ENCODE data around the gene PRRT3.
"Not testable (repeated sequence)": the region's sequence is repeated elsewhere in the genome, so short reads cannot be mapped to it uniquely, and the experiment has no call there.

PRRT3 gene

GRCh38 chr3:9947025-9947995 is 4.9 kb downstream of the PRRT3 start:
- no peak for DNase-seq

DNA sequence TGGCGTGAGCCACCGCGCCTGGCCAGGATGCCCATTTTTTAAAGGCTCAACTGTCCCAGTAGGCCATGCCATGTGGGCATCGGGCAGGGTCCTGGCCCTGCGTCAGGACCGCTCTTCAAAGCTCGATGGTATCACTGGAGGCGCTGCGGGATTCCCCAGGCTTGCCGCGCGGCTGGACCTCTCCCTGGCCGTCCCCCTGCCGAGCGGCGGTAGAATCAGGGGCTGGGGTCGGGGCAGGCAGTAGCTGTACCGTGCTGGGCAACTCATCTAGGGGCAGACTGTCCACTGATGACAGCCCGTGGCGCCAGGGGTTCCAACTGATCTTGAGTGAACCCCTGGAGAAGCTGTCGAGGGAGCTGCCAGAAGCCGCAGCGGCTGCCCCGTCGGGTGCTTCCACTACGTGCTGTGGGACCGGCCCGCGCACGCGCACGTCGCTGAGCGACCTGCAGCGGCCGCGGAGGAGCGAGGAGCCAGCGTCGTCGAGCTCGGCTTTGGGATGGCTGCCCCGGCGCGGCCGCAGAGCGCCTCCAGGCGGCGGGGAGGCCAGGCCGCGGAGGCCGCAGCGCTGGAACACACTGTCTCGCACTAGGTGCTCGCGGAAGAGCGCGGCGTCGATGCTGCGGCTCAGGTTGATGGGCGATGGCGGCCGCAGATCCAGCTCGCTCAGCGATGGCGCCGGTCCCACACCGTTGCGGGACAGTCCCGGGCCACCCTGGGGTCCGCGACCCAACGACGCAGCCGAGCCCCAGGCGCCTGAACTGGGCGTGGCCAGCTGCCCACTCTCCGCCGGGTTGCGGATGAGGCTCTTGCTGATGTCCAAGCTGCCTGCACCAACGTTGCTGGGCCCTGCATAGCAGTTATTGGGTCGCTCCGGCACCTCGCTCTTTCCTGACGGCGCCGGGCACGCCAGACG is 5.8 kb downstream of the PRRT3 start:
- peak; percentile 81 for DNase-seq

DNA sequence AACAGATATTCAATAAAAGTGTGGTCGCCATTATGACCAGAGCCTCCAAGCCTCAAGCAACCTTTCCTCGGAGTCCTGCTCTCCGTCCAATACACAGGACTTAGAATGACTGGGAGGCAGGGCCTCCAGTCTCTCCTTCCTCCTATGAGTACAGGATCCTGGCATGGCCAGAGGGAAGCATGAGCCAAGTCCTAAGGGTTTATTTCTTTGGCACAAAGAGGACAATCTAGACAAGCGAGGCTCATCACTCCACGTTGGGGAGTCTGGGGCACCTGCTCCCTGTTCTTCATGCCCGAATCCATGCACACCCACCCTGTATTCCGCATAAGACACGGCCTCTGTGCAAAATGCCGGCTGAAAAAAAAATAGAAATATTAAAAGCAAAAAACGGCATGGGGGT is 6.8 kb downstream of the PRRT3 start:
- DNase-seq: no peak

GRCh38 chr3:9944271-9944670 is 7.9 kb downstream of the PRRT3 start:
- no peak for DNase-seq

GRCh38 chr3:9942934-9943690 is 9.1 kb downstream of the PRRT3 start:
- DNase-seq: no peak

DNA sequence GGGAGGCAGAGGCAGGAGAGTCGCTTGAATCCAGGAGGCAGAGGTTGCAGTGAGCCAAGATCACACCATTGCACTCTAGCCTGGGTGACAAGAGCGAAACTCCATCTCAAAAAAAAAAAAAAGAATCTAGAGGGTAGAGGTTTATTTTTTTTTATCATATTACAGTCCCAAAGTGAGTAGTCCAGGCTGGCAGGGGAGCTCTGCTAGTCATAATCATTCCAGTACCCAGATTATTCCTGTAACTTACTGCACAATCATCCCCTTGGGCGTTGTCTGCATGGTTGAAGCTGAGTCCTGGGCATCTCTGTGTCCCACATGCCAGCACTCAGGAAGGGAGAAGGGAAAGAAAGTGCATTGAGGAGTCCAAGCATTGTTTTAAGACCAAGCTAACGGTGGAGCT is 10.0 kb downstream of the PRRT3 start:
- DNase-seq: no peak

- DNase-seq: no peak
Observed at GRCh38 chr3:9940746-9941145, 11.5 kb downstream of the PRRT3 start.

DNA sequence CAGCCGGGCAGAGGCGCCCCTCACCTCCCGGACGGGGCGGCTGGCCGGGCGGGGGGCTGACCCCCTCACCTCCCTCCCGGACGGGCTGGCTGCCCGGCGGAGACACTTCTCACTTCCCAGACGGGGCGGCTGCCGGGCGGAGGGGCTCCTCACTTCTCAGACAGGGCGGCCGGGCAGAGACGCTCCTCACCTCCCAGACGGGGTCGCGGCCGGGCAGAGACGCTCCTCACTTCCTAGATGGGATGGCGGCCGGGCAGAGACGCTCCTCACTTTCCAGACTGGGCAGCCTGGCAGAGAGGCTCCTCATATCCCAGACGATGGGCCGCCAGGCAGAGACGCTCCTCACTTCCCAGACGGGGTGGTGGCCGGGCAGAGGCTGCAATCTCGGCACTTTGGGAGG is 12.3 kb downstream of the PRRT3 start:
- DNase-seq: not testable (repeated sequence)

- DNase-seq: no peak
Observed at GRCh38 chr3:9938966-9939365, 13.2 kb downstream of the PRRT3 start.

GRCh38 chr3:9937486-9938238 is 14.5 kb downstream of the PRRT3 start:
- no peak for DNase-seq

DNA sequence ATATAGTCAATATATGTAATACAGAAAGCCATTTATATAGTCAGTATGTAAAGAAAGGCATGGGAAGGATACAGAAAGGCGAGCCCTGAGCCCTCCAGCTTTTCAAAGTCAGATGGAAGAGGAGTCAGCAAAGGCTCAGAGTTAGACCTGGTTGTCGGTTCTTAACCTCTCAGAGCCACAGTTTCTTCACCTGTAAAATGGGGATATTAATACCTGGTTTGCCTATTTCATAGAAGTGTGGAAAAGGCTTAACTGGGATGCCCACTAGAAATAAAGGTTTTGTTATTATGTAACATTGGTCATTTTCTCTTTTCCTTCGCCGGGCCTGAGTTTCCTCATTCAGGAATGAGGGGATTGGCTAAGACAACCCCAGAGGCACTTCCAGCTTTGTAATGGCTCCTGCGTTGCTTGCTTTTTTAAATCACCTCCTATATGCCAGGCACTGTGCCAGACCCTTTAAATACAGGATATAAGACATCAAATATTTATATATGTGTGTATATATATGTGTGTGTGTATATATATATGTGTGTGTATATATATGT is 16.2 kb downstream of the PRRT3 start:
- no peak for DNase-seq

GRCh38 chr3:9934993-9935392 is 17.2 kb downstream of the PRRT3 start:
- DNase-seq: no peak

GRCh38 chr3:9934235-9934621 is 18.0 kb downstream of the PRRT3 start:
- DNase-seq: peak; percentile 35

GRCh38 chr3:9933561-9934234 is 18.5 kb downstream of the PRRT3 start, which contains the start of gene CRELD1:
CRELD1 (plus strand) TSS chr3:9933834; CDS start chr3:9934439, 605 bp downstream.
- DNase-seq: peak; percentile 98

DNA sequence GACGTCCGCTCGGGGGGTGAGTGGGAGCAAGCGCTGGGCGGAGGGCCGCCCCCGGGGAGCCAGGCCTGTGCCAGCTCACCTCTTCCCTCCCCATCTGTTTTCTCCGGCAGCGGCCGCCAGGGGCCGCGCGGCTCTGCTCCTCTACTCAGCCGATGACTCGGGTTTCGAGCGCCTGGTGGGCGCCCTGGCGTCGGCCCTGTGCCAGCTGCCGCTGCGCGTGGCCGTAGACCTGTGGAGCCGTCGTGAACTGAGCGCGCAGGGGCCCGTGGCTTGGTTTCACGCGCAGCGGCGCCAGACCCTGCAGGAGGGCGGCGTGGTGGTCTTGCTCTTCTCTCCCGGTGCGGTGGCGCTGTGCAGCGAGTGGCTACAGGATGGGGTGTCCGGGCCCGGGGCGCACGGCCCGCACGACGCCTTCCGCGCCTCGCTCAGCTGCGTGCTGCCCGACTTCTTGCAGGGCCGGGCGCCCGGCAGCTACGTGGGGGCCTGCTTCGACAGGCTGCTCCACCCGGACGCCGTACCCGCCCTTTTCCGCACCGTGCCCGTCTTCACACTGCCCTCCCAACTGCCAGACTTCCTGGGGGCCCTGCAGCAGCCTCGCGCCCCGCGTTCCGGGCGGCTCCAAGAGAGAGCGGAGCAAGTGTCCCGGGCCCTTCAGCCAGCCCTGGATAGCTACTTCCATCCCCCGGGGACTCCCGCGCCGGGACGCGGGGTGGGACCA is 19.2 kb downstream of the PRRT3 start:
- peak; percentile 88 for DNase-seq

GRCh38 chr3:9932535-9932842 is 19.7 kb downstream of the PRRT3 start:
- no peak for DNase-seq

DNA sequence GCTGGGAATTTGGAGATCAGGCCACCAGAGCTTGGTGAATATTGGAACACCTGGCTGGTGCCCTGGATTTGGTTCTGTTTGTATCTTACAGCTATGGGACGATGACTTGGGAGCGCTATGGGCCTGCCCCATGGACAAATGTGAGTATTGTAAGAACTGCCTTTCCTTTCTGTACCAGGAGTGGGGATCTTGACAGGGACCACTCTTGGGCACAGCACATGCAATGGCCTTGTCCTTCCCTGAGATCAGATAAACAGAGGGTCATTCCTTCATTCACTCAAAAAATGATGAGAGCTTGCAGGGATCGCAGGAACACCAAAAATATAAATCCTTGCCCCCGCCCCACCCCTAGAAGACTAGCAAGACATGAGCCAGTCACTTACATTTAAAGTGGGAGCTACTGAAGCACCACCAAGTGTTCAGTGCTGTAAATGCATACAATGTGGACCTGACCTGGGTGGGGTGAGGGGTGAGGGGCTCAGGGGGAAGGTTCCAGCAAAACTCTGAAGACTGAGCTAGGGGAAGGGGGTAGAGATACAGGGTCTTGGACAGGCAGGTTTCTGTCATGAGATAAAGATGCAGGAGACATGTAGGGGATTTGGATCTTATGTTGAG is 21.3 kb downstream of the PRRT3 start:
- DNase-seq: no peak

DNA sequence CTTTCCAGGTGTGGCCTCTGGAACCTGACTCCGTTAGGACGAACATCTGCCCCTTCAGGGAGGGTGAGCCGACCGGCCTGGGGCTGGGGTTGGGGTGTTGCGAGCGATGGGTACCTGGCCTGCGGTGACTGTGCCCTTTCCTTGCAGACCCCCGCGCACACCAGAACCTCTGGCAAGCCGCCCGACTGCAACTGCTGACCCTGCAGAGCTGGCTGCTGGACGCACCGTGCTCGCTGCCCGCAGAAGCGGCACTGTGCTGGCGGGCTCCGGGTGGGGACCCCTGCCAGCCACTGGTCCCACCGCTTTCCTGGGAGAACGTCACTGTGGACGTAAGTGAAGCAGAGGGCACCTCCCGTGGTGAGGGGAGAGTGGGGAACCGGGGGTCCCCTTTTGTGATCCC is 24.1 kb downstream of the PRRT3 start:
- DNase-seq: no peak

GRCh38 chr3:9918261-9919038 is 33.8 kb downstream of the PRRT3 start:
- no peak for DNase-seq
